HFF-Myc (cell line): Measurements from ENCODE around the gene ETV7.

Experiments used
- DNase-seq: peaks from one replicate; pipeline ENCODE4 v3.0.0-alpha.2; 2011; ENCODE audit warnings: low read depth; ENCODE audit errors: extremely low read depth
- H3K4me3 ChIP-seq: replicated peaks from 2 replicates; pipeline ENCODE4 v1.5.1; 2011; ENCODE audit warnings: low read depth, mild to moderate bottlenecking, control low read depth, low read length
- TF ChIP-seq, protein P1 (sequence below): IDR thresholded peaks from 2 replicates; pipeline ENCODE4 v1.5.1; 2012; ENCODE audit warnings: mild to moderate bottlenecking, low read depth, low read length, control low read depth; ENCODE audit errors: missing control alignments

Gene ETV7

DNA sequence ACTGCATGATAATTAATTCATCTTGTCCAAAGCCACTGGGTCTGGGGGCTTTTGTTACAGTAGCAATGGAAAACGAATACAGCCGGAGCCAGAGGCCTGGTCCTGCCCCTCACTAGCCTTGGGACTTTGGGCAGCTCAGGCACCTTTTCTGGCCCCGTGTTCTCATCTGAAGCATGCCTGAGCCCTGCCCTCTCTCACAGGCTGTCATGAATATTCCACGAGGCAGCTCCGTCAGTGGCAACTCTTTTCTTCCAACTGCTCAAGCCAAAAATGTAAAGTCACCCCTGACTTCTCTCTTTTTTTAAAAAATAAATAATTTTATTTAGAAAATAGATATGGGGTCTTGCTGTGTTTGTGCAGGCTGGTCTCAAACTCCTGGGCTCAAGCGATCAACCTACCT lies 56.1 kb downstream of the ETV7 start:
- no peak overlapping the region for H3K4me3 ChIP-seq
- no peak for DNase-seq
- TF ChIP-seq, protein P1, sequence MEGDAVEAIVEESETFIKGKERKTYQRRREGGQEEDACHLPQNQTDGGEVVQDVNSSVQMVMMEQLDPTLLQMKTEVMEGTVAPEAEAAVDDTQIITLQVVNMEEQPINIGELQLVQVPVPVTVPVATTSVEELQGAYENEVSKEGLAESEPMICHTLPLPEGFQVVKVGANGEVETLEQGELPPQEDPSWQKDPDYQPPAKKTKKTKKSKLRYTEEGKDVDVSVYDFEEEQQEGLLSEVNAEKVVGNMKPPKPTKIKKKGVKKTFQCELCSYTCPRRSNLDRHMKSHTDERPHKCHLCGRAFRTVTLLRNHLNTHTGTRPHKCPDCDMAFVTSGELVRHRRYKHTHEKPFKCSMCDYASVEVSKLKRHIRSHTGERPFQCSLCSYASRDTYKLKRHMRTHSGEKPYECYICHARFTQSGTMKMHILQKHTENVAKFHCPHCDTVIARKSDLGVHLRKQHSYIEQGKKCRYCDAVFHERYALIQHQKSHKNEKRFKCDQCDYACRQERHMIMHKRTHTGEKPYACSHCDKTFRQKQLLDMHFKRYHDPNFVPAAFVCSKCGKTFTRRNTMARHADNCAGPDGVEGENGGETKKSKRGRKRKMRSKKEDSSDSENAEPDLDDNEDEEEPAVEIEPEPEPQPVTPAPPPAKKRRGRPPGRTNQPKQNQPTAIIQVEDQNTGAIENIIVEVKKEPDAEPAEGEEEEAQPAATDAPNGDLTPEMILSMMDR, result no peak

DNA sequence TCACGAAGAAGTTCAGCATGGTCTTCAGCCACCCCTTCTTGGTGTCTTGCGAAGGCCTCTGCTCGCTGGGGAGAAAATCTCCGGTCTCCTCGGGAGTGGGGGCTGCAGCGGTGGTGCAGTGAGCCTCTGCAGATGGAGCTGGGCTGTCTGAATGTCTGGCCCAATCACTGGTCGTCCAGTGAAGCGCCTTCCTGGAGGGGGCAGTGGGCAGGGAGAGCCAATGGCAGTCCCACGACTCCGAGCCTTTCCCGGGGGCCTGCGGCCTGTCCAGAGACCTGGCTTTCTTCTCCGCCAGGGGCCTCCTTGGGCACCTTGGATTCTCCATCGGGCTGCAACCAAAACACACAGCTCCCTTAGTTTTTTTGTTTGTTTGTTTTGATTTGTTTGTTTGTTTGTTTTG lies 57.1 kb downstream of the ETV7 start:
- no peak overlapping the region for H3K4me3 ChIP-seq
- no peak for DNase-seq
- TF ChIP-seq, protein P1, result no peak

DNA sequence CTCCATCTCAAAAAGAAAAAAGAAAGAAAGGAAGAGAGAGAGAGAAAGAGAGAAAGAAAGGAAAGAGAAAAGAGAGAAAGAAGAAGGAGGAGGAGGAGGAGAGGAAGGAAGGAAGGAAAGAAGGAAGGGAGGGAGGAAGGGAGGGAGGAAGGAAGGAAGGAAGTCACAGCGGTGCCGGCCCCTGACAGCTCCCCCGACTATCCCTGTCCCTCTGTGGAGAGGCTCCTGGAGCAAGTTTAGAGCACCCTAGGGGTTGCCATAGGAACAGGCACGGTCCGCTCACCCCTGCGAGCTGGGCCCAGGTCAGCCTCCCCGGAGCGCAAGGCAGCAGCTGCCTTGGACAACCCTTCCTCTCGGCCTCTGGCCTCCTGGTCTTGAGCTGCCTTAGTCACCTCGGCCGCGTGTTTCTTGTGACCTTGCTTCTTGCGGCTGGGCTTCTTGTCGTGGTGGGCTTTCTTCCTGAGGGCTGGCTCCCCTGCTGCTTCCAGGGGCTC lies 57.6 kb downstream of the ETV7 start:
- TF ChIP-seq, protein P1, result no peak
- no peak for DNase-seq
- H3K4me3 ChIP-seq, result no peak overlapping the region

DNA sequence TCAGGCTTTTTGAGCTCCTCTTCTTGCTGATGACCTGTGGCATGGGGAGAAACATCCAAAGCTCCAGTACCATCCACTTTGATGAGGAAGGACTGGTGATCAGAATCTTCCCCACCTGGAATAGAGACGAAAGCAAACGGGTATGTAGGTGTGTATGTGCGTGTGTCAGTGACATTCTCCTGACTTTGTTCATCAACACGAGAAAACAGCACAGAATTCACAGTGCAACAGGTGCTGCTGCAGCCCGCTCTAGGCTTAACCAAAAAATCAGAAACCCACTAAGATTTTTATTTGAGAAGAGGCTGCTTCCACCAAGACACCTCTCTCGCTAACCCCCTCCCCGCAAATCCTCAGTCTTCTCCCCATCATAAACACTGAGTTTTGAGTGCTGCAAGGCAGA lies 58.9 kb downstream of the ETV7 start:
- H3K4me3 ChIP-seq, result no peak overlapping the region
- TF ChIP-seq, protein P1, result no peak
- DNase-seq, result no peak

DNA sequence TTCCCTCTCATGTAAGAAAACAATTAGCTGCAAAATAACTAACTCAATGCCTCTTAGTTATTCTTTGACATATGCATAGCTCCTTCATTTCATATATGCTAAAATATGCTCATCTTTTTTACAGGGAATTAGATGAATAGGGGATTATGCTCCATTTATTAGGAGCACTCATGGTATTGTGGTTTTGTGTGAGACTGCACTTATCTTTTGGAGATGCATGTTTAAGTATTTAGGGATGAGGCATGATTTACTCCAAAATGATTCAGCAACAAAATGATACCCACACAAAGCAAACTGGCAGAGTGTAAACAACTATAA lies 59.6 kb downstream of the ETV7 start:
- TF ChIP-seq, protein P1, result no peak
- no peak for DNase-seq
- no peak overlapping the region for H3K4me3 ChIP-seq

DNA sequence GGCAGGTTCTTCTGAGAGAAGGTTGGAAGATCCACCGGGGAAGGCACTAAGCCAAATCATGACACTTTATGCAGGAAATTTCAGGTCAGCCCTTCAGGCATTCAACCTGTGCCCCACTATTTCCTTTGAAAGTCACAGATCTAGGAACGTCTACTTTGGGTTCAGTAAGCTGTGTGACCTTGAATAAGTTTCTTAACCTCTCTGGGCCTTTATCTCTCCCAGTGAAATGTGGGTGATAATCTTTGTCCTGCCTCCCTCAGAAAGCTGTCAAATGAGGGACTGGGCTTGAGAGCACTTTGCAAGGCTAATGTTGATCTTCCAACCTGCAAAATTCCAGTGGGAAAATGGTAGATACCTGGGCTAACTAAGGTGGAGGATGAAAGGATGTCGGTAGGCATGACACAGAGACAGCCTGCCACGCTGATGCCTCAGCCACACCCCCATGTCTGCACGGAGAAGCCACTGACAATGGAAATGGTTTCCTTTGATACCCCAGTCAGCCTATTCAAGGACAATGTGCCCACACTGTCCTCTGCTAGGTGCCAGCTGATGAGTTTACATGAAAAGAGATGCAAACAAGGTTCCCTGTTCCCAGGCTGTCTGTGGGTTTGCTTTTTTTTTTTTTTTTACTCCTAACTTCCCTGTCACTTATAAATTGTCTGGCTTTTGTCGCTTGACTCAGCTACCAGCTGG lies 60.1 kb downstream of the ETV7 start:
- TF ChIP-seq, protein P1, result no peak
- H3K4me3 ChIP-seq, result no peak overlapping the region
- DNase-seq, result no peak

DNA sequence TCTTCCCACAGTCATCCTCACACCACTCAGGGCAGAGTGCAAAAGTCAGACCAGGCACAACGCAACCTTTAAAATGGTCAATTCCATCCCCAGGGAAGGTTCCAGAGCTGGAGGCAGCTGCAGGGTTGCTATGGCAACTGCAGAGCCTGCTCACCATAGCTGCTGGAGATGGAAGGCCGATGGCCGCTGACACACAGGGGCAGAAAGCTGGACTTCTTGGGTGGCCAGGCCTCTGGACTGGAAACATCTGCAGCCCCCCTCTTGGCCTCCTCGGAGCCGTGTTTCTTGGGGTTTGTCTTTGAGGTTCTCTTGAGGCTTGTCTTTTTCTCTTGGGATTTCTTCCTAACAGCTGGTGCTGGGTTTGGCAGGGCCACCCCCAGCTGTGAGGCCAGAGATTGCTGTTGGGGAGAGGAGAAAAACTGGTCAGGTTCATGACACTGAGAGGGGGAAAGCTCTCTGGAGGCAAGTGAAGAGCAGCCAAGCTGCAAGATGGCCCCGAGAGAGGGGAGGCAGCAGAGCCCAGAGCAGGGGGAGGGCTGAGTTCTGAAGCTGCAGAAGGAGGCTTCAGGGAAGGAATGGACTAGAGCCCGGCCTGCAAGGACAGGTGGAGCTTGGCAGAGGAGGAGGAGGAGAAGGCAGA lies 61.0 kb downstream of the ETV7 start:
- DNase-seq, result no peak
- TF ChIP-seq, protein P1, result no peak
- H3K4me3 ChIP-seq, result no peak overlapping the region
